Inflammatory macrophage treated with lipopolysaccharide for 4 hours (primary cell): ENCODE measurements around the gene CASP8AP2.
"Not testable (repeated sequence)": the region's sequence is repeated elsewhere in the genome, so short reads cannot be mapped to it uniquely, and the experiment has no call there.

Experiments
- DNase-seq: peaks from one replicate; pipeline ENCODE4 v3.0.0-alpha.2; 2020

The CASP8AP2 gene

GRCh38 chr6:89826029-89826528 lies 3.6 kb upstream of the CASP8AP2 start:
- DNase-seq = no peak

DNA sequence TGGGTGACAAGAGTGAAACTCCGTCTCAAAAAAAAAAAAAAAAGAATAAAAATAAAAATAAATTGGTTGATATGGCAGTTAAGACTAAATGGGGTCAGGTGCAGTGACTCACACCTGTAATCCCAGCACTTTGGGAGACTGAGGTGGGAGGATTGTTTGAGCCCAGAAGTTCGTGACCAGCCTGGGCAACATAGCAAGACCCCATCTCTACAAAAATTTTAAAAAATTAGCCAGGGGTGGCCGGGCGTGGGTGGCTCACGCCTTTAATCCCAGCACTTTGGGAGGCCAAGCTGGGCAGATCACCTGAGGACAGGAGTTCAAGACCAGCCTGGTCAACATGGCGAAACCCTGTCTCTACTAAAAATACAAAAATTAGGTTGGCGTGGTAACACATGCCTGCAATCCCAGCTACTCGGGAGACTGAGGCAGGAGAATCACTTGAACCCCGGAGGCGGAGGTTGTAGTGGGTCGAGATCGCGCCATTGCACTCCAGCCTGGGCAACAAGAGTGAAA lies 1.1 kb upstream of the CASP8AP2 start:
- not testable (repeated sequence) for DNase-seq

DNA sequence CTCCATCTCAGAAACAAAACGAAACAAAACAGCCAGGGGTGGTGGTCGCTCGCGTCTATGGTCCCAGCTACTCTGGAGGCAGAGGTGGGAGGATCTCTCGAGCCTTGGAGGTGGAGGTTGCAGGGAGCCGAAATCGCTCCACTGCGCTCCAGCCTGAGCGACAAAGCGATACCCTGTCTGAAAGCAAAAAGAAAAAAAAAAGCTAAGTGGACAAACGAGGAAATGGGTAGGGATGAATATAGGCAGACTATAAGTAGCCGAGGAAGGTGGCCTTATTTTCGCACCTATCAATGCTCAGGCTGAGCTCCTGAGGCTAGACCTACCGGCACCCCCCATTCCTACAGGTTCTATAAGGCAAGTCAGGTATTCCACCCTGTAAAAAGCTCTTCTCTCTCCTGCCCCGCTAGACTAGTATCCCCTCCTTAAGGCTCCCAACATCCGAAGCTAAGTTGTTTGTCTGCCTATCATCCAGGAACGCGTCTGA lies 650 bp upstream of the CASP8AP2 start:
- DNase-seq = peak; percentile 38

DNA sequence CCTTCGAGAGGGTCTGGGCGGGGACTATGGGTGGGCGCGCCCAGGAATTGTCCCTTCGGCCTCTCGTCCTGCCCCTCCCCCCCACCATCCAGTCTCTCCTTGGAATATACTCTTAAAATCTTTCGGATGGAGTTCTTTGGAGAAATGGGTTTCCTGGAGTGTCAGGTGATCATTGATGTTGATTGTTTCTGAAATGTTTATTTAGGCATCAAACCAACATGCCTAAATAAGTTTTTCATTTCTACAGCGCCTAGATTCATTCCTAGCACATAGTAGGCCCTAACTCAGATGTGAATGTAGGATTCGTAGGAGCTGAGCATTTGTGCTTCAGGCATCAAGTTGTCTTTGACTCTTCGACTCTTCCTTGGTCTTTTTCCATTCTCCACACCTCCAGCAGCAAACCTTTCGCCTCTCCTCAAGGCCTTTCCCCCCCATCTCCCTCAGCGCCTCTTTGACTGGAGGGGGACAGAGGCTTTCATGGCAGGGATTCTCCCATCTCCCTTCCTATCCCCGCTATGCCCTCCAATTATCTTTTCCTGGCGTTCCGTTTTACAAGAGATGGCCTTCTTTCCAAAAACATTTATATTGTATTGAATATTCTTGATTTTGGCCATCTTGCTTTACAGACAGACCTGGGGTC lies 610 bp downstream of the CASP8AP2 start:
- no peak for DNase-seq

DNA sequence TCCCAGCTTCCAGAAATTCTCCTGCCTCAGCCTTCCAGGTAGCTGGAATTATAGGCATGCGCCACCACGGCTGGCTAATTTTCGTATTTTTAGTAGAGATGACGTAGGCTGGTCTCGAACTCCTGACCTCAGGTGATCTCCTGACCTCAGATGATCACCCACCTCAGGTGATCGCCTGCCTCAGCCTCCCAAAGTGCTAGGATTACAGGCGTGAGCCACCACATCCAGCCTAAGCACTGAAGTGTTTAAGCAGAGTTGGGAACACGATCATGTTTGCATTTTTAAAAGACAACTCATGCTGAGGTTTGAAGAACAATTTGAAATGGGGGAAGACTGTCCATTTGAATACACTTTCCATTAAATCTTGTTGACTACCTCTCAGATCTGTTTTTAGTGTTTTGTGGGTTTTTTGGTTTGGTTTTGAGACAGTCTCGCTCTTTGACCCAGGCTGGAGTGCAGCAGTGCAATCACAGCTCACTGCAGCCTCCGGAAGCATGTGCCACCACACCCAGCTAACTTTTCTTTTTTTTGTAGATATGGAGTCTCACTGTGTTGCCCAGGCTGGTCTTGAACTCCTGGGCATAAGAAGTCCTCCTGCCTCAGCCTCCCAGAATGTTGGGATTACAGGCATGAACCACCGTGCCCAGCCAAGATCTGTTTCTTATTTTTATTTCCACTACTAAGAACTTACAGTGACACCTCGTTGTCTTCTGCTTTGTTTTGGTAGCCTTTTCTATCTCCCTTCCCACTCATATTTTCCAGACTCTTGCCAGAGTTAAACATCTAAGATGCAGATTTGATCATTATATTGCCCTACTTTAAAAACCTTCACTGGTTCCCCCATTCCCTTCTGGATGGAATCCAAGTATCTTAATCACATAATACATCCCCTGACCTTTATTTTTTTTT lies 5.5 kb downstream of the CASP8AP2 start:
- no peak for DNase-seq

DNA sequence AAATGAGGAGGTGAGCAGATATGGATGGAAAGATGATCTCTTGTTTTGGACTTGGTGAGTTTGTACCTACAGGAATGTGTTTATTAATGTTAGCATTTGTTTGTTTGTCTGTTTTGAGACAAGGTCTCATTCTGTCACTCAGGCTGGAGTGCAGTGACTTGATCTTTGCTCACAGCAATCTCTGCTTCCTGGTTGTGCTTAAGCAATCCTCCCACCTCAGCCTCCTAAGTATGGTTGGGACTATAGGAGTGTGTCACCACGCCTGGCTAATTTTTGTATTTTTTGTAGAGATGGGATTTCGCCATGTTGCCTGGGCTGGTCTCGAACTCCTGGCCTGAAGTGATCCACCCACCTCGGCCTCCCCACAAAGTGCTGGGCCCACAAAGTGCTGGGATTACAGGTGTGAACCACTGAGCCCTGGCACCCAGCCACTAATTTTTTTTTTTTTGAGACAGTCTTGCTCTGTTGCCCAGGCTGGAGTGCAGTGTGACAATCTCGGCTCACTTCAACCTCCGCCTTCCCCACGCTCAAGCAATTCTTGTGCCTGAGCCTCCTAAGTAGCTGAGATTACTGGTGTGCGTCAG lies 7.1 kb downstream of the CASP8AP2 start:
- peak; percentile 64 for DNase-seq

GRCh38 chr6:89840538-89840937 lies 10.9 kb downstream of the CASP8AP2 start:
- DNase-seq = peak; percentile 56

GRCh38 chr6:89842228-89842627 lies 12.5 kb downstream of the CASP8AP2 start:
- no peak for DNase-seq

DNA sequence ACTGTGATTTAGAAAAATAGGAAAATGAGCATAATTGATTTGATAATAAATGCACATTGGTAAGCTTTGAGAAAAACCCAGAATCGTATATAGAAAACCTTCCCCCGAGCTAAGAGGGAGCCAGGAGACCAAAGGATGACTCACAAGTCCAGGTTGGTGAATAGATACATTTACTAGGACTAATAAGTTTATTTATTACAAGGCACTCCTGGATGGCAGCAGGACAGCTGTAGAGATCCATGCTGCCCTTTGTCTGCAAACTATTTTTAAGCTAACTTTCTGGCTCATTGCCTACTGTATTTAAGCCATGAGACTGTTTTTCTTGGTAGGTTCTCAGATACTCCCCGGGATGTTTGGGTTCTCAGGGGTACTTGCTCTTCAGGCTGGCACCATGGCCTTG lies 13.4 kb downstream of the CASP8AP2 start:
- no peak for DNase-seq

DNA sequence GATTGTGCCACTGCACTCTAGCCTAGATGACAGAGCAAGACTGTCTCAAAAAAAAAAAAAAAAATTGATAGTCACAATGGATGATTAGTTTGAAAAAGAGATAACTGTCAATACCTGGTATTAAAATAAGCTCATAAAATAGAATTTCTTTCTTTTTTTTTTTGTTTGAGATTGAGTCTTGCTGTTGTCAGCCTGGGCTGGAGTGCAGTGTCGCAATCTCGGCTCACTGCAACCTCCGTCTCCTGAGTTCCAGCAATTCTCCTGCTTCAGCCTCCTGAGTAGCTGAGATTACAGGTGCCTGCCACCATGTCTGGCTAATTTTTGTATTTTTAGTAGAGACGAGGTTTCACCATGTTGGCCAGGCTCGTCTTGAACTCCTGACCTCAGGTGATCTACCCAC lies 17.8 kb downstream of the CASP8AP2 start:
- DNase-seq = not testable (repeated sequence)

- DNase-seq = no peak
Observed at GRCh38 chr6:89853068-89853467, 23.4 kb downstream of the CASP8AP2 start.

GRCh38 chr6:89858041-89858440 lies 28.4 kb downstream of the CASP8AP2 start:
- DNase-seq = peak; percentile 43

DNA sequence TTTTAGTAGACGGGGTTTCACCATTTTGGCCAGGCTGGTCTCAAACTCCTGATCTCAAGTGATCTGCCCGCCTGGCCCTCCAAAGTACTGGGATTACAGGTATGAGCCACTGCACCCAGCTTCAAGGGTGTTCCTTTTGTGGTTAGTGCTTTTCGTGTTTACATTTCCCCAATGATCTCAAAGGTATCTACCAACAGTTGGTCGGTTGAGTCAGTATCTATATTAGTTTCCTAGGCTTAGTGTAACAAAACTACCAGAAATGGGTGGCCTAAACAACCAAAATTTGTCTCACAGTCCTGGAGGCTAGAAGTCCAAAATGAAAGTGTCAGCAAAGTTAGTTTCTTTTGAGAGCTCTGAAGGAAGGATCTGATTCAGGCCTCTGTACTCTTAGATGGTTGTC lies 30.1 kb downstream of the CASP8AP2 start:
- no peak for DNase-seq

- no peak for DNase-seq
Observed at GRCh38 chr6:89862273-89862672, 32.6 kb downstream of the CASP8AP2 start.

DNA sequence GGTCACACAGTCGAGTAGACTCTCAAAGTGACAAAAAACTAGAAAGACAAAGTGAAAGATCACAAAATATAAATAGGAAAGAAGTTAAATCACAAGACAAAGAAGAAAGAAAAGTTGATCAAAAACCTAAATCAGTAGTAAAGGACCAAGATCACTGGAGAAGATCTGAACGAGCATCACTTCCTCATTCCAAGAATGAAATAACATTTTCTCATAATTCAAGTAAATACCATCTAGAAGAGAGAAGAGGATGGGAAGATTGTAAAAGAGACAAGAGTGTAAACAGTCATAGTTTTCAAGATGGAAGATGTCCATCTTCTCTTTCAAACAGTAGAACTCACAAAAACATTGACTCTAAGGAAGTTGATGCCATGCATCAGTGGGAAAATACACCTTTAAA lies 33.0 kb downstream of the CASP8AP2 start:
- DNase-seq = no peak

- DNase-seq = no peak
Observed at GRCh38 chr6:89866024-89866678, 36.5 kb downstream of the CASP8AP2 start.

DNA sequence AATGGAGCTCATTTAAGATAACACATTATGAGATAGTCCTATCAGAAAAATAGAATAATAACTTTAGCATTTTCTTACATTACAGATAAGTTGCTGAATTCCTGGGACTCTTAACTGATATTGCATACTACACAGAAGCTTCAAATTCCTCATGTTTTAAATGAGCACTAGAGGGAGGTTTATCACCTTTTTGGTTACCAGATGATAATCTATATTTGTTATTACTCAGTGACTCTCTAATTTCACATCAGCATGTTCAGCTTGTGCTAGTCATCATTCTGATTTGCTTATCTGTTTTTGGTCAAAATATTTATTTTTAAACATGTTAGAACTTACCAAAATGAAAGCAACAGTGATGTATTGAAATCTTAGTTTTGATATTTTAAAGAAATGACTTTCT lies 44.0 kb downstream of the CASP8AP2 start:
- no peak for DNase-seq

DNA sequence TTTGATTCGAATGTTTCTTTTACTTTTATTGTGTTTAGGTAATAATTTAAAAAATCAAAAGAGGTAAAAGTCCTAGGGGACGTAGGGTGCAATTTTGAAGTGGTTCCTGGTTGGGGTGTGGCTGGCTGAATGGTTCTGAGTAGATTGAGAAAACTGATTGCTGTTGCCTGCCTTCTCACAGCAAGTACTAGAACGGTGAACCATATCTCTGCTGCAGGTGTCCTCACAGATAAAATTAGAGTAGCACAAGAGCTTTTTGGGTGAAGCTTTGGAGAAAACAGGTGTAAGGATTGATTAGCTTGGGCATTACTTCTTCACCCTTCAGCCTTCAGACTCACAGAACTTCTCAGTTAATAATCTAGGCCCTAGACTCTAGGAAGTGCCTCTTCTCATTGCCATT lies 44.8 kb downstream of the CASP8AP2 start:
- no peak for DNase-seq

DNA sequence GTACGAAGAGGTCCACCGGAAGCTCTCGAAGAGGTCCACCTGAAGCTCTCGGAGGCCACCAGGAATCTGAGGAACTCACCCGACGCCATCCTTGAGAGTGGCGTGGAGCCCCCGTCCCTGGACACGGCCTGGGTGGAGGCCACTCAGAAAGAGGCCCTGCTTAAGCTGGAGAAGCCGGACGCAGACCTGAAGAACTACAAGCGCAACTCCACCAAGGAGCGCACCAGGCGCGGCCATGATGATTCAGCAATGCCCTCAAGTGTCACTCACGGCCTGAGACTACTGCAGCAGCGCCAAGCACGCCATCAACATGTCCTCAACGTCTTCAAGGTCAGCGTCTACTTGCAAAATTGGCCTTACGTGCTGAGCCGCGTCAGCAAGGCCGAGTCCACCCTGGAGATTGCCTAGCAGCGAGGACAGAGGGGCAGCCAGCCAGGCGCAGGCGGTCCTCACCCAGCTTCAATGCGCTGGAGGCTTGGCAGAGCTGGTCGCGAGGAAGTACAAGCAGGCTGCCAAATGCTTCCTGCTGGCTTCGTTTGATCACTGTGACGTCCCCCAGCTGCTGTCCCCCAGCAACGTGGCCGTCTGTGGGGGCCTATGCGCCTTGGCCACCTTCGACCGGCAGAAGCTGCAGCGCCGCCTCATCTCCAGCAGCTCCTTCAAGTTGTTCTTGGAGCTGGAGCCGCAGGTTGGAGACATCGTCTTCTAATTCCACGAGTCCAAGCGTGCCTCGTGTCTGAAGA lies 56.9 kb downstream of the CASP8AP2 start:
- DNase-seq = no peak

DNA sequence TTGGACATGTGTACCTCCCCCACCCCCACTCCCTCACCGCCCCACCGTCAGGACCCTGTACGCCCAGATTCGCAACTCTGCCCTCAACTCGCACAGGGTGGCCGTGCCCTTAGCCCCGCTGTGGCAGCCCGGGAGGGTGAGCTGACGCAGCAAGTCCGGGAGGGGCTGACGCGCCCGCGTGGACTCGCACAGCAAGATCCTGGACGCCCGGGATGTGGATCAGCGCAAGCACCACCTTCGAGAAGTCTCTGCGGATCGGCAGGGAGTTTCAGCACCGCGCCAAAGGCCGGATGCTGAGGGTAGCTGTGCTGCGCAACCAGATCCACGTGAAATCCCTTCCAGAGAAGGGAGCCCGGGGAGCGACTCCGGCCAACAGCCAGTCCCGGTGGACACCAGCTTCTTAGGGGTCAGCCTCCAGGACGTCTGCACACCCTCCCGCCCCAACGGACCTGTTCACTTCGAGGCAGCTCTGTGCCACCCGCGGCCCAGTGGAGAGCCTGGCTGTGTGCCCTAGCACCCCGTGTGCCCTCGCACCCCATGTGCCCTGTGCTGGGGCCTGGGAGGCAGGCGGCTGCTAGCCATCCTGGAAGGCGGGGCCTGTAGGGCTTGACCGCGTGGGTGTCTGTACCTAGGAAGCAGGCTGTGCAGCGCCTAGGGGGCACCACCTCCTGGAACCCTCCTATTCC lies 57.9 kb downstream of the CASP8AP2 start:
- DNase-seq = no peak

- DNase-seq = no peak
Observed at GRCh38 chr6:89888138-89888514, 58.4 kb downstream of the CASP8AP2 start.

GRCh38 chr6:89888871-89889270 lies 59.2 kb downstream of the CASP8AP2 start:
- DNase-seq = no peak
